GM11168 (cell line): ENCODE data around the gene TNFRSF14.

Experiments
- in situ Hi-C: fragments of 300-500 bp; cut with MboI; formaldehyde crosslinking; loops from one replicate; pipeline ENCODE4 v1.12.0; 2022; ENCODE audit warnings: low sequenced_read_pairs; ENCODE audit not compliant: unreplicated experiment

Gene TNFRSF14

DNA sequence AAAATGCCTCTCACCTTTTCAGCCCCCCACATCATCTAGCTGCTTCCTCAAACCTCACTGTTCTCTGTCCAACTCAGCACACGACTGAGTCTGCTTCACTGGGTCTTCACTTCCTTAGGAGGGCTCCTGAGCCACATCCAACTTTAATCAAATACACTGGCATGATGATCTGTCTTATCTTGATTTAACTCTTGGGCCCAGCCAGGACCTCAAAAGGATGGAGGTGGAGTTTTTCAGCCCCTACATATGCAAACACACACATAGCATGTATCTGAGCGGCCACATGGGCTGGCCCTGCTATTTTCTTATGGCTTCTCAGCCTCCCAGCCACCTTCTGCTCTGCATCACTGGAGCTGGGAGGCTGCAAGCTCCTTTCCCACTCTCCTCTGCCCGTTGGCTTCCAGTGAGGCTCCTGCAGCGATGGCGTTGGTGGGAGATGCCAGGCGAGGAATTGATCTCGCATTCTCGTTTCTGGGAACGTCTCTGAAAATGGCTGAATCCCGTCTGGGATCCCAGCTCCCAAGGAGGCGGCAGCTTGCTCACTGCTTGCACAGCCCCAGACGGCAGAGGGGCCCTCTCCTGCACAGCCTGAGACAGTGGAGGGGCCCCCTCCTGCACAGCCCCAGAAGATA is 28.6 kb downstream of the TNFRSF14 start:
- in situ Hi-C loops: loop anchor here (25.0 kb wide), 1 partner anchor 398 kb away; the partner anchor contains the start of gene FAAP20

DNA sequence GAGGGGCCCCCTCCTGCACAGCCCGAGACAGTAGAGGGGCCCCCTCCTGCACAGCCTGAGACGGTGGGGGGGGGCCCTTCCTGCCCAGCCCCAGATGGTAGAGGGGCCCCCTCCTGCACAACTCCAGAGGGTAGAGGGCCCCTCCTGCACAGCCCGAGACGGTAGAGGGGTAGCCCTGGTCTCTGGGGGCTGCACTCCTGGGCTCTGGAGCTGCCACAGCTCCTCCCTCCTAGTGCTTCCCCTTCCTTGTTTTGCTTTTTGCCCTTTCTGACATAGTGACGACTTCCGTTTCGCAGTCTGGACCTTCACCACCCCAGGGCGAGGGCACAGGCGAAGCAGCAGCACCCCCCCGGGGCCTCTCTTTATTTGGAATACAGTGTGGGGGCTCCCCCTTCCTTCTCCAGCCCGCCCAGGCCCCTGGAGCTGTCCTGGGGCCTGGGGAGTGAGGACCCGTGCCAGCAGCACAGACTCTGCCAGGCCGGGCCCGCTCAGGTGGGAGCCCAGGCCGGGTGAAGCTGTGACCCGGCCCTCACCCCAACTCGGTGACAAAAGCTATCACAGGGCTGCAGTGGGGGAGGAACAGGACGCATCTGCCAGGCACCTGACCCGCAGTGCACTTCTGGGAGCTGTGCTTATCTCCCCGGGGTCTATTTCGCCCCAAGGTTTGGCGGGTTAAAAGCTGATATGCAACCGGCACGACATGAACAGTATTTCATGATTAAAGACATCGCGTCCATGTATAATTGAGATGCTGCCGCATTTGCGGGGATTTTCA is 29.3 kb downstream of the TNFRSF14 start:
- in situ Hi-C loops: loop anchor here (25.0 kb wide), 1 partner anchor 398 kb away; the partner anchor contains the start of gene FAAP20

DNA sequence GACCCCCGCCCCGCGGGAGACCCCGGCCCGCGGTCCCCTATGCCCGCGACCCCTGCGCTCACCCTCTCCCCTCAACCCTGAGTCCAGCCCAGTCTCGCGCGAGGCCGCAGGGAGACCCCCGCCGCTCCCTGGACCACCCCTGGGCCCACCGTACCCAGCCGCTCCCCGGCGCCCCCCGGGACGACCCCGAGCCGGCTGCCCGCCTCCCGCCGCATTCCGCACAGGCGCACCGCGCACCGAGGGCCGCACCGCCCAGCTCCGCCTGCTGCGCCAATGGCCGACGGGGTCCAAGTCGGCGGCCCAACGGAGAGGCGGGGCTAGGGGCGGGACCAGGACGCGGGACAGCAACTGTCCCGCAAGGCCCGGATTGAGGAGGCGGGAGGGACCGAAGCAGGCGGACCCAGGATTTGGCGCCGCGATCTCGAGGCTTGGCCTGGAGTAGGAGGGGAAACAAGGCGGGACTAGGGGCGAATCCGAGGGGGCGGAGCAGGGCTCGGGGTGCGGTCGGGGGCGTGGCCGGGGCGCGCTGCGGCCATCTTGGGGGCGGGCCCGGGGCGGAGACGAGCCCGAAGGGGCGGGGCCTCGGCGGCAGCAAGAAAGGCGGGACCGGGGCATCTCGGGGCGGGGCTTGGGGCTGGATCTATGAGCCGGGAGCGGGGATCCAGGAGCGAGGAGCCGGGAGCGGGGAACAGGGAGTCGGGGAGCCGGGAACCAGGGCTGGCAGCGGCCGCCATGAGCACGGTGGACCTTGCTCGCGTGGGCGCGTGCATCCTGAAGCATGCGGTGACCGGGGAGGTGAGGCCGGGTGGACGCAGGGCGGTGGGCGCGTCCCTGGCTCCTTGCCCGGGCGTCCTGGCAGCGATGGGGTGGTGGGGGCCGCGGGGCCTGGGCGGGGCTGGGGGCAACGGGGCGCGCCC is 30.2 kb downstream of the TNFRSF14 start, which contains the start of gene PRXL2B:
PRXL2B (plus strand) TSS at position 624 of the 917 bp plus-strand sequence; CDS start at position 733, 109 bp downstream.
- in situ Hi-C loops: loop anchor here (25.0 kb wide), 1 partner anchor 399 kb away; the partner anchor contains the start of gene FAAP20

DNA sequence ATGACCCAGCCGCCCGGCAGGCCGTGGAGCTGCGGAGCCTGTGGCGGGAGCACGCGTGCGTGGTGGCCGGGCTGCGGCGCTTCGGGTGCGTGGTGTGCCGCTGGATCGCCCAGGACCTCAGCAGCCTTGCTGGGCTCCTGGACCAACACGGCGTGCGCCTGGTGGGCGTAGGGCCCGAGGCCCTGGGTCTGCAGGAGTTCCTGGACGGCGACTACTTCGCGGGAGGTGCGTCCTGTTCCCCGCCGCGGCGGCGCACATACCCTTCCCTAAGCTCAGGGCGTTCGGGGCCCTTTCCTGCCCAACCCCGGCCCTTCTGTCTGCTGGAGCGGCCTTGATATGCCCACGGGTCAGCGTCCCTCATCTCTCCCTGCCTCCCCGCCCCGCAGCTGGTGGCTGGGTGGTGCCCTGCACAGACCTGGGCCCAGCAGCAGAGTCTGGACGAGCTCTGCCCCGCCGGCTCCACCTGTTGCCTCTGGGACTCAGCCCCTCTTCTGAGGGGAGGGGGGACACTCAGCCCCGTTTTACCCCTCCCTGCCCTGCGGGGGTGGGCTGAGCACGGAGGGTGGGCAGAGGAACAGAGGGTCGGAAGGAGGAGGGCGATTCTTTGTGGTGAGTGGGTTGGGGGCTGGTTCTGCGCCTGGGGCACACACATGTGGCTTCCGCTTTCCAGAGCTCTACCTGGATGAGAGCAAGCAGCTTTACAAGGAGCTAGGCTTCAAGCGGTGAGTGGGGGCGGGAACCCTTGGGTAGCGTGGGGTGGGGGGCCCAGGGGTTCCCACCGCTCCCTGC is 31.1 kb downstream of the TNFRSF14 start:
- in situ Hi-C loops: loop anchor here (25.0 kb wide), 1 partner anchor 400 kb away; the partner anchor contains the start of gene FAAP20

DNA sequence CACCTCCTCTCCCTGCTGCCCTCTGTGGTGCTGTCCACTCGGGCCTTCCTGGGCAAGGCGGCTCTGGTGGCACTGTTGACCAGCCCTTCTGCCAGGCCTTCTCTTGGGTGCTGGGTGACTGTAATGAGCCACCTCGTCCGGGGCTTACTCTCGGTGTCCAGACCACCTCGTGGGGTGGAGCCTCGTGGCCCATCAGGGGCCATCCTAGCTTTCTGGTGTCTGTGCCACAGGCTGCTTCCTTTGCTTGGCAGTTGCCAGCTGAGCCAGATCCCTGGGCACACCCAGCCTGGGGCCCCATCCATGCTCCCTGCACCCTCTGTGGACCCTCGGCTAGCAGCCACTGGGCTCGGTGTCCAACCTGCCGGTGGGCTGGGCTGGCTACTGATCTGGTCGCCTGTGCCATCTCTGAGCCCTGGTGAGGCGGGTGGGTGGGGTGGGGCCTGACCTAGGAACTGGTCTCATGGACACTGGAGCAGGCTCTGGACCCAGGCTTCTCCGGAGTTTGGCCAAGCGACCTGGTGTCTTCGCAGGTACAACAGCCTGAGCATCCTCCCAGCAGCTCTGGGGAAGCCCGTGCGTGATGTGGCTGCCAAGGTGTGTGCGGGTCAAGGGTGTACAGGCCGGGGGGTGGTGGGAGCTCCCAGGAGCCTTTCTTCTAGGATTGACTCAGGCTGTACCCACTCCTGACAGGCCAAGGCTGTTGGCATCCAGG is 31.8 kb downstream of the TNFRSF14 start:
- in situ Hi-C loops: loop anchor here (25.0 kb wide), 1 partner anchor 401 kb away; the partner anchor contains the start of gene FAAP20

DNA sequence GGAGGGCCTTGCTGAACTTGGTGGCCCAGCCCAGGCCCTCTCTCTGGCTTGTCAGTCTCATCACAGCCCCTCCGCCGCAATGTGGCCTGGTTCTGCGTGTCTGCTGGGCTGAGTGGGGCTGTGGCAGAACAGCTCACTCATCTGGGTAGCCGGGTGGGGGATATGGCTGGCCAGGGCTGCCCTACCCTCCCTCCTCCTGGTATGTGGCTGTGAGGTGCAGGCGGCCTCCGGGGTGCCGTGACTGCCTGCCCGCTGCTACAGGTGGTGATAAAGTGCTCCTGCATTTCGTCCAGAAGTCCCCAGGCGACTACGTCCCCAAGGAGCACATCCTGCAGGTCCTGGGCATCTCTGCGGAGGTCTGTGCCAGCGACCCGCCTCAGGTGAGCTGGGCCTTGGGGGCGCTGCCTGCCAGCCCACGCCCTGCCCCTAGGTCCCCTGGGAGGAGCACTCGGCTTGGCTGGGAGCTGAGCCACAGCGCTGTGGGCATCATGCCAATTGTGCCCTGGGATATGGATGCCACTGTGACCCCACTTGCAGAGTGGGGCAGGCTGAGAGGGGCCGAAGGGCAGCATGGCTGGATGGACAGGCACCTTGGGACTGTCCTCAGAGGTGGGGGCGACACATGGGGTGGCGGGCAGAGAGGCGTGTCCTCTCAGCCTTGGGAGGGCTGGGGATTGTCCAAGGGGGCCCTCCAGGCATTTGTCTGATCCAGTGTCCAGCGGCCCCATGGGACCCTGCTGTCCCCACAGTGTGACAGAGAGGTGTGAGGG is 32.7 kb downstream of the TNFRSF14 start:
- in situ Hi-C loops: loop anchor here (25.0 kb wide), 1 partner anchor 402 kb away; the partner anchor contains the start of gene FAAP20

DNA sequence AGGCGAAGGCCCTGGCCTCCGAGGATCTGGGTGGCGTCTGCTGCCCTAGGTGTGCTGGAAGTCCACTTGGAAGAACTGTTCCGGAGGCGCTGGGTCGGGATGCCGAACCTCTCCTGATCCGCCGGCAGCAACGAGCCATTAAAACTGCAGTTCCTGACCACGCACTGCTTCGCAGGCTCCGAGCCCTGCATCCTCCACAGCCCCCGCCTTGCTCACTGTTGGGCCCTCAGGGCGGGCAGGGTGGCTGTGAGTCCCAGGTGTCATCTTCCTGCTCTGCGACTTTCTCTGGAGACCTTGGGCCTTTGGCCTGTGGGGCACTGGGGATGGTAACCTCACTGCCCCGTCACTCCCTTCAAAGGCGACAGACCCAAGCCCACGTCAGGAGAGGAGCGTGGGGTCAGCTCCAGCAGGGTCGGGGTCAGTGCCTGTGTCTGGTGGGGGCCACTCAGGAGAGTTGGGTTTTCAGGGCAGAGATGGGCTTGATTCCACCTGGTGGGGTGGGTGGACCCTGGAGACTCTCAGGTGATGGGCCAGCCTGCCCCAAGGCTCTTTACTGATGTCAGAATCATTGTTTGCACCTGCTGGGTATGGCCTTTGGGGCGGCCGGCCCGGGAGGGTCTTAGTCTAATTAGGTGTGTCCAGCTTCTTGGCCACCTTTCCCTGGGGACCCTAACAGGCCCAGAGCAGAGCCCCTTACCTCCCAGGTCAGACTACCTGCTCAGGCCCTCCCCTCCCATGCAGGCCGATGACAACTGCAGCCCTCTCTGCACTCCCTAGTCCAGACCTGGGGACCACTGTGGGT is 33.5 kb downstream of the TNFRSF14 start:
- in situ Hi-C loops: loop anchor here (25.0 kb wide), 1 partner anchor 402 kb away; the partner anchor contains the start of gene FAAP20

DNA sequence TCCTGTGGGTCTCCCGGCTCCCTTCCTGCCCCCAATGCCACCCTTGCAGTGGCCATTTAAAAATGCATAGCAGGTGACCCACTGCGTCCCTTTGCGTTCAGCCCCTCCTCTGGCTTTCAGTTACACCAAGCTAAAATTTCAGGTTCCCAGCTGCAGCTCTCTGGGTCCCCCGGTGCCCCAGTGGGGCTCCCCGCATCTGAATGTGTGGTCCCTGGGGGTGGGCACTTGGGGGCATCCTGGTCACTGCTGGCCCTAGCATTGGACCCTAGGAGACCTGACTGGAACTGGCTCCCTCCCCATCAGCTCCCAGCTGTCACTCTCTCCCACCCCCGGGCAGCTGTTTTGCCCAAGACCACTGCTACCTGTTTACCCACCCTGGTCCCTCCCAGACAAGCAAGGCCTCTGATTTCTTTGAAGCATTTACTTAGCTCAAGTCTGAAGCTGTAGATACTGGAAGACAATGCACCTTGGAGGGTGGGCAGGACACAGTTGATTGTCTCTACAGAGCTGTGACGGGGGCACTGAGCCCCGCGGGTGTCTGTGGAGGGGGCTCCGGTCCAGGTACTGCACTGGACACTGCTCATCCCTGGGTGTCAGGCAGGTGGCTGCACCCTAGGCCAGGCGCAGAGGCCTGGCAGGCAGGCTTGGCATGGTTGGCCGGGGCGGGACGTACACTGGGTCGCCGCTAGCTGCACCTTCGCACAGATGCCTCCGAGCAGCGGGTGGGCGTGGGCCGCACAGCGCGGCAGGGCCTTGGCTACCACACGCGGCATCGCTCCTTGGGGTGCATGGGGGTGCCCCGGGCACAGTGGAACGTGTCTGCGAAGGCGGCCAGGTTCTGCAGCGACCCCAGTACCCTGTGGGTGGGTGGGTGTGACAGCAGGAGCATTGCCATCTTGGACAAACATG is 34.3 kb downstream of the TNFRSF14 start:
- in situ Hi-C loops: loop anchor here (25.0 kb wide), 1 partner anchor 403 kb away; the partner anchor contains the start of gene FAAP20

DNA sequence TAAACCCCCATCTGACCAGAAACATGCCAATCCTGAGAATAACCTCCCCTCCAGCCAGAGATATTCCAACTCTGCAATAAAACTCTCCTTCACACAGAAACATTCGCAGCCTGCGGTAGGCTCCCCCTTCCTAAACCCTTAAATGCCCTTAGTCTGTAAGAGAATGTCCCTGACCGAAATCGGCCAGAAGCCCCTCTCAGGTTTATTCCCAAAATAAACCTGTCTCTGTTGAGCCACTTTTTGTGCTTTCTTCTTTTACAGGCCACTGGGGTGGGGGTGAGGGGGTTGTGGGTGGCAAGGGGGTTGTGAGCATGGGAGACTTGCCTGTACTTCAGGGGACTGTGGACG is 35.0 kb downstream of the TNFRSF14 start:
- in situ Hi-C loops: loop anchor here (25.0 kb wide), 1 partner anchor 404 kb away; the partner anchor contains the start of gene FAAP20

DNA sequence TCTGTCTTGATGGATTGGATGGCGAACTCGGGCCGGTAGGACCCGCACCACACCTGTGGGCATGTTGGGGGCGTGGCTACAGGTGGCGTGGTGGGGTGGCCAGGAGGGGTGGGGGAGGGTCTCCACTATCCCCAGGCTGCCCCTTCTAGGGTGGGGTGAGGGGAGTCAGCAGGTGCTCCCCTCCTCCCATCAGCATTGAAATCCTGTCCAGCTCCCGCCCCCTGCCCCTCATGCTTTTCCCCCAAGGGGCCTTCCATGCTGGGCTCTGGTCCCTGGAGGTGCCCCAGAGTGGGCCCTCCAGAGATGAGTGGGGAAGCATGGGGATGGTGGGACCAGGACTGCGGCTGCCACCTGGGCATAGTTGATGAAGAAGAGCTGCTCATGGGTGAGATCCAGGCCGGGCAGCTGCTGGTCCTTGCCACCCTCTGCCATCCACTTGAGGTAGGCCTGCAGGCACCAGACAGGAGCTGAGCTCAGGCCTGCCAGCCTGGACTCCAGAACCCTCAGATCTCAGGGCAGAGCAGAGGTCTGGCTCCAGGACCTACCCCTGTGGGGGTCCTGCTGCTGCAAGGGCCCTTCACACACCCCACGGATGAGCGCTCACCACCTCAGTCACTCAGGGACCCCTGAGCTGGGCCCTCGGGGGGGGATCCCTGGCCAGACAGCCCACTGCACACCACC is 35.5 kb downstream of the TNFRSF14 start:
- in situ Hi-C loops: loop anchor here (25.0 kb wide), 1 partner anchor 404 kb away; the partner anchor contains the start of gene FAAP20

DNA sequence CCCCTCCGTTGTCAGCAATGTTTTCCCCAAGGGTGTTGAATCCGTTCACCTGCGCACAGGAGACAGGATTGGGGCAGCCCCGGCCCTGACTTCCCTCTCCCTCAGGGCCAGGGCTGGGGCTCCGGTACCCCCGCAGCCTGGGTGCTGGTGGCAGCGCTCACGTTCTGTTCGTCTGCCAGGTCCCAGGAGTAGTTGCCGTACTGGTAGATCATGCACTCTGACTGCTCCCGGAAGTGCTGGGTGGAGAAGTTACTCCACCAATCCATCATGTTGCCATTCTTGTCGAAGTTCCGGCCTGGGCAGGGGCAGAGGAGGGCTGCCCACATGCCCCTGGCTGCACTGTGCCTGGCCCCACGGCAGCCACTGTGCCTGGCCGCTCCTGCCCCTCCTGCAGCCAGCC is 36.5 kb downstream of the TNFRSF14 start:
- in situ Hi-C loops: loop anchor here (25.0 kb wide), 1 partner anchor 405 kb away; the partner anchor contains the start of gene FAAP20

DNA sequence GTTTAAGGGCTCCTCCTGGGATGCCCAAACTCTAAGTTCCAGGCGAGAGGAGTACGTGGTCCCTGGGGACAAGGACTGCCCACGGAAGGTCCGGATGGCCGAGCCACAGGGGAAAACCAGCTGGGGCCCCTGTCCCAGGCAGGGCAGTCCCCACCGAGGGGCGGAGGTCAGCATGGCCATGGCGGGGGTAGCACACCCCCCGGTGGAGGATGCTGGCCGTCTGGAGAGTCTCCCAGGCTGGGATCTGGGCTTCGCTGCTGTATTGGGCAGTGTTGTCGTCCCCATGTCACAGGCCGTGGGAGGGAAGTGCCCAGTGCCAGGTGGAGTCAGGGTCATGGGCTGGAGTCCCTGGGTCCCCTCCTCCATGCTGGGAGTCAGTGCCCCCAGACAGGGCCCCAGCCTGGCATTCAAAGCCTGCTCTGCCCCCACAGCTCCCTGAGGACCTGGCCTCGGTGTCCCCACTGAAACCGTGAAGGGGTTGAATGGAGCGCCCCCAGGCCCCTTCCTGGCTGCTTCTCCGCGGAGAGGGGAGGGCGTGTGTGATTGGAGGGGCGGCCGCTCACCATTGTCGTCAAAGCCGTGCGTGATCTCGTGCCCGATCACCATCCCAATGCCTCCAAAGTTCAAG is 37.2 kb downstream of the TNFRSF14 start:
- in situ Hi-C loops: loop anchor here (25.0 kb wide), 1 partner anchor 406 kb away; the partner anchor contains the start of gene FAAP20

DNA sequence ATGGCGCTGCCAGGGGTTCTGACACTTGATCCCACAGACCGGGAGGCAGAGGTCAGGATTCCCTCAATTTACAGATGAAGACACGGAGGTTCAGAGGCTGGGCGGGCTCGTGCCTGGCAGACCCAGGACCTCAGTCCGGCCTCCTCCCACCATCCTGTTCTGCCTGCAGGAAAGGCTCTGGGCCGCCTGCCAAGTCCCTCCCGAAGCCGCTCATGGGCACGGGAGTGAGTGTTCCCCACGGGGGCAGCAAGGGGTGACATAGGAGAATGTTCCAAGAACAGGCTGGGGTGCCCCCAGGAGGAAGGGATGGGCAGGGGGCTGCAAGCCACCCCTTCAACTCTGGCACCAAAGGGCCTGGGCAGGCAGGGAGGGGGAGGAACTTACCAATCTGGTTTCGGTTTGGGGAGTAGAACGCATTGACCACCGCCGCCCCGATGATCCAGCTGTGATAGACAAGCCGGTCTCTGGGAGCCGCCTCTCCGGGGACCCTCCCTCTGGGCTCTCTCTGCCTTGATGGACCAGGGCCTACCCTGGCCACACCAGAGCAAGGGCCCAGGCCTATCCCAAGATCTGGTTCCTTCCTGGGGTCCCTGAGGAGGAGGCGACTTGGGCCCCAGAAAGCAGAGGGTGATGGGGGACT is 38.0 kb downstream of the TNFRSF14 start:
- in situ Hi-C loops: loop anchor here (25.0 kb wide), 1 partner anchor 407 kb away; the partner anchor contains the start of gene FAAP20

DNA sequence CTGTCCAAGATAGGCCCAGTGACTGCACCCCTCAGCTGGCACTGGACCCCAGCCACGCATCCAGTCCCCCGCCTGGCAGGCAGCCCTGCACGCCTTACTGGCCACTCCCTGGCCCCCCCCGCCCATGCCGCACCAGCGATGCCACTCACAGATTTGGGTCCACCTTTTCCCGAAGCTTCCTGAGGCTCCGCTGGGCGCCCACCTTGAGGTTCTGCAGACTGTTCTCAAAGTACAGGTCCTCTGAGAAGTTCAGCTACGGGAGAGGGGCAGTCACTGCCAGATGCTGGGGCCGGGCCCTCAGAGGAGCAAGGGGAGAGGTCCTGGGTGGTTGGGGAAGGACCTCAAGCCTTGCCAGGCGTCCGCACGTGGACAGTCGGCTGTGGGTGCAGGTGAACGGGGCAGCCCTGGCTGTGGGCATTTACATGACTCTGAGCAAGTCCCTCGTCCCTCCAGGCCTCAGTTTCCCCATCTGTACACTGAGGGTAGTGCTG is 38.5 kb downstream of the TNFRSF14 start:
- in situ Hi-C loops: loop anchor here (25.0 kb wide), 1 partner anchor 407 kb away; the partner anchor contains the start of gene FAAP20
